Measurements from ENCODE around the gene UNC119B.

Gene UNC119B

GRCh38 chr12:120708651-120709050, 1.6 kb upstream of the UNC119B start:
- DNase-seq (ENCODE audit: low read depth): no peak
- no peak overlapping the region for H3K4me3 ChIP-seq (ENCODE audit: low read length)
- no peak for TF ChIP-seq CTCF (conservative IDR thresholded peaks at IDR 0.05; ENCODE audit: low read length)

DNA sequence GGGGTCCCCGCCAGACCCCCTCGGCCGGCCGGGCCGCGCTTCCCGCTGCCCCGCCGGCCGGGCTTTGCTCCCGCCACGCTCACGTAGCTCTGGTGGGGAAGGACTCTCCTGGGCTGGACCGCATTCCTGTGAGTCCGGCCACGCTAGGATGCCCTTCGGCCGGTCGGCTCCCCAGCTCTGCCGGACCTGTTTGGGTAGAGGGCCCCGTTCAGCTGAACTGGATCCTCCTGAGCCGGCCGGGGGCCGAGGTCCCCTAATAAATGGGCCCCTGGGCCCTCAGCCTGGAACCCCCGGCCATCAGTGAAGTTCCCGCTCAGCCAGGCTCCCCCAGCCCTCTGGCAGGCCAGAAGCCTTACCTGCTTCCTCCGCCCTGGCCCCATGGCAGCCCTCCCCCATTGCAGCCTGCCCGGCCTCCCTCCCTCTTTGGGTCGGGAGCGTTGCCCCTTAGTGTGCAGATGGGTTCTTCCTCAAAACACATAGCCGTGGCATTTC, 593 bp downstream of the UNC119B start:
- peak overlapping the region; percentile 77 for H3K4me3 ChIP-seq (ENCODE audit: low read length)
- TF ChIP-seq CTCF (conservative IDR thresholded peaks at IDR 0.05; ENCODE audit: low read length): no peak
- DNase-seq (ENCODE audit: low read depth): no peak

- TF ChIP-seq CTCF (conservative IDR thresholded peaks at IDR 0.05; ENCODE audit: low read length): no peak
- H3K4me3 ChIP-seq (ENCODE audit: low read length): peak overlapping the region; percentile 77
- no peak for DNase-seq (ENCODE audit: low read depth)
These were observed 1.2 kb downstream of the UNC119B start for GRCh38 chr12:120711411-120711810.

- no peak overlapping the region for H3K4me3 ChIP-seq (ENCODE audit: low read length)
- TF ChIP-seq CTCF (conservative IDR thresholded peaks at IDR 0.05; ENCODE audit: low read length): no peak
- DNase-seq (ENCODE audit: low read depth): no peak
These were observed 2.4 kb downstream of the UNC119B start for GRCh38 chr12:120712610-120713009.

- no peak overlapping the region for H3K4me3 ChIP-seq (ENCODE audit: low read length)
- peak; percentile 81 for DNase-seq (ENCODE audit: low read depth)
- TF ChIP-seq CTCF (conservative IDR thresholded peaks at IDR 0.05; ENCODE audit: low read length): peak; percentile 91
These were observed 3.7 kb downstream of the UNC119B start for GRCh38 chr12:120713861-120714482.

DNA sequence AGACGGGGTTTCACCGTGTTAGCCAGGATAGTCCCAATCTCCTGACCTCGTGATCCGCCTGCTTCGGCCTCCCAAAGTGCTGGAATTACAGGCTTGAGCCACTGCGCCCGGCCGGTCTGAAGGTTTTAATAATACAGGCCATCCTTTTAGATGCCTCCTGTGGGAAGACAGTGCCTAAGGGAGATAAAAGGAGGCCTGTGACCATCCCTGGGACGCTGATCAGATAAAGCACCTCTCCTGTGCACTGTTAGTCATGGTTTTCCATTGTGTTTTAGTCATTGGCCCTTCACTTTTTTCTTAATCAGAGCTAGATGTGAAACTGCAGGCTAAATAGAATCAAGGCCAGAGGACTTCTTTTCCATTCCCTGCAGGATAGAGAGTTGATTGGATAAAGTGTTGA, 7.8 kb downstream of the UNC119B start:
- DNase-seq (ENCODE audit: low read depth): no peak
- H3K4me3 ChIP-seq (ENCODE audit: low read length): no peak overlapping the region
- no peak for TF ChIP-seq CTCF (conservative IDR thresholded peaks at IDR 0.05; ENCODE audit: low read length)

- no peak overlapping the region for H3K4me3 ChIP-seq (ENCODE audit: low read length)
- TF ChIP-seq CTCF (conservative IDR thresholded peaks at IDR 0.05; ENCODE audit: low read length): no peak
- DNase-seq (ENCODE audit: low read depth): no peak
These were observed 8.8 kb downstream of the UNC119B start for GRCh38 chr12:120719072-120719471.

All from AG10803 (cell line).